Uterus (tissue), 4 donors: ENCODE results near the gene GBP6. TPM values are rescaled to one million over a fixed set of nuclear protein-coding genes. Genes with fewer than 3 reads are reported as not detected.
"Not testable (repeated sequence)": the region's sequence is repeated elsewhere in the genome, so short reads cannot be mapped to it uniquely, and the experiment has no call there.

Experiments
- DNase-seq, 2 donors: peaks; one replicate each; pipeline ENCODE4 v3.0.0-alpha.2; 2019 to 2020
- H3K27ac ChIP-seq, 2 donors: fragments of 200-600 bp; sonication (generic); 1 replicate in 1 of 2; 2 replicates in 1 of 2; pipeline ENCODE4 v1.5.1; 2016 to 2018
- H3K27me3 ChIP-seq, 2 donors: fragments of 200-600 bp; sonication (generic); one replicate each; pipeline ENCODE4 v1.5.1; 2018 to 2019; ENCODE audit warnings: control low read depth in 1 of 2
- H3K36me3 ChIP-seq, 2 donors: fragments of 200-600 bp; sonication (generic); one replicate each; pipeline ENCODE4 v1.5.1; 2019; ENCODE audit warnings: control low read depth in 1 of 2
- H3K4me1 ChIP-seq, 2 donors: fragments of 200-600 bp; sonication (generic); one replicate each; pipeline ENCODE4 v1.5.1; 2018 to 2019; ENCODE audit warnings: control low read depth in 1 of 2
- H3K4me3 ChIP-seq, 2 donors: fragments of 200-600 bp; sonication (generic); 1 replicate in 1 of 2; 2 replicates in 1 of 2; pipeline ENCODE4 v1.5.1; 2018 to 2019; ENCODE audit warnings: mild to moderate bottlenecking in 1 of 2
- H3K9me3 ChIP-seq, 2 donors: fragments of 200-600 bp; sonication (generic); one replicate each; pipeline ENCODE4 v1.5.1; 2019; ENCODE audit warnings: control low read depth in 1 of 2
- CTCF ChIP-seq, 4 experiments: fragments of 200-600 bp in 2 of 4; fragments of 450-650 bp in 2 of 4; sonication (generic) in 2 of 4; IDR thresholded peaks; one replicate each; pipeline ENCODE4 v1.5.1; 2016 to 2019; ENCODE audit warnings: antibody characterized with exemption in 4 of 4, mild to moderate bottlenecking in 2 of 4, moderate library complexity in 1 of 4
- POLR2A ChIP-seq, 2 donors: fragments of 450-650 bp; IDR thresholded peaks; one replicate each; pipeline ENCODE4 v1.6.1; 2016; ENCODE audit warnings: antibody characterized with exemption in 2 of 2, mild to moderate bottlenecking in 1 of 2, moderate library complexity in 1 of 2
- intact Hi-C: fragments of 100-400 bp; cut with DNase I; formaldehyde crosslinking; loops from one replicate; pipeline ENCODE4 v1.15.1; 2023; ENCODE audit warnings: low total_unique reads
- total RNA-seq, 4 donors: library from RNA; depleted of rRNA in 3 of 4; stranded (reverse); fragments of >200 nt in 3 of 4; gene quantifications; one replicate each; pipeline versions ENCODE4 v1.1.0 to v1.2.4, GENCODE V29; 2014 to 2023
- donor health status: DM: yes; HTN: yes; CAD: no.

GBP6 gene
- total RNA-seq, 4 donors from 2014 or later = not detected

GRCh38 chr1:89405275-89405929 is 41.5 kb downstream of the GBP6 start:
- Histone ChIP-seq H3K4me1 (no peaks in the 10 kb centered on the region), H3K36me3 (no peaks in the 10 kb centered on the region), H3K27me3 (no peaks in the 10 kb centered on the region), H3K9me3 (no peaks in the 10 kb centered on the region), H3K27ac (no peak overlapping the region), H3K4me3 (no peak overlapping the region)
- intact Hi-C loops = no loop called here
- no peak for TF ChIP-seq POLR2A (IDR thresholded peaks at IDR 0.05)
- TF ChIP-seq CTCF (IDR thresholded peaks at IDR 0.05) = no peak
- DNase-seq = no peak

- no peaks in the 10 kb centered on the region for H3K4me1 ChIP-seq
- no peaks in the 10 kb centered on the region for H3K27me3 ChIP-seq
- no peaks in the 10 kb centered on the region for H3K9me3 ChIP-seq
- no peak for TF ChIP-seq POLR2A (IDR thresholded peaks at IDR 0.05)
- no peak for TF ChIP-seq CTCF (IDR thresholded peaks at IDR 0.05)
- peak overlapping the region; percentile 15 to 40 for H3K4me3 ChIP-seq
- intact Hi-C loops = no loop called here
- DNase-seq = no peak
- H3K36me3 ChIP-seq = no peaks in the 10 kb centered on the region
- peak overlapping the region; percentile 76 to 82 for H3K27ac ChIP-seq
Measured at GRCh38 chr1:89407360-89407759, 43.5 kb downstream of the GBP6 start.

- not testable (repeated sequence) for H3K9me3 ChIP-seq
Measured at GRCh38 chr1:89407768-89408167, 43.9 kb downstream of the GBP6 start.

GRCh38 chr1:89425056-89425455 is 61.2 kb downstream of the GBP6 start:
- Histone ChIP-seq H3K4me3 (no peak overlapping the region), H3K4me1 (no peaks in the 10 kb centered on the region), H3K27me3 (no peaks in the 10 kb centered on the region), H3K36me3 (no peaks in the 10 kb centered on the region), H3K9me3 (no peaks in the 10 kb centered on the region), H3K27ac (no peak overlapping the region)
- no peak for DNase-seq
- intact Hi-C loops = no loop called here
- TF ChIP-seq POLR2A (IDR thresholded peaks at IDR 0.05) (no peak), CTCF (IDR thresholded peaks at IDR 0.05) (no peak)

More at GRCh38 chr1:89407768-89408167, 43.9 kb downstream of the GBP6 start:
- H3K27me3 ChIP-seq, DNase-seq, intact Hi-C loops, H3K4me1 ChIP-seq, H3K36me3 ChIP-seq: not testable (repeated sequence)
- peak overlapping the region; percentile 76 to 82 for H3K27ac ChIP-seq
- peak overlapping the region; percentile 15 to 40 for H3K4me3 ChIP-seq

GRCh38 chr1:89429062-89429461 is 65.2 kb downstream of the GBP6 start:
- intact Hi-C loops = no loop called here
- H3K36me3 ChIP-seq = no peaks in the 10 kb centered on the region
- no peaks in the 10 kb centered on the region for H3K4me1 ChIP-seq
- no peak for DNase-seq
- TF ChIP-seq POLR2A (IDR thresholded peaks at IDR 0.05) = no peak
- TF ChIP-seq CTCF (IDR thresholded peaks at IDR 0.05) = no peak
- no peaks in the 10 kb centered on the region for H3K27me3 ChIP-seq
- H3K4me3 ChIP-seq = no peak overlapping the region
- H3K9me3 ChIP-seq = no peaks in the 10 kb centered on the region
- H3K27ac ChIP-seq = no peak overlapping the region

- intact Hi-C loops, H3K36me3 ChIP-seq, H3K4me1 ChIP-seq: not testable (repeated sequence)
Measured at GRCh38 chr1:89429681-89430080, 65.8 kb downstream of the GBP6 start.

More at GRCh38 chr1:89429681-89430080, 65.8 kb downstream of the GBP6 start:
- H3K27me3 ChIP-seq, H3K9me3 ChIP-seq, DNase-seq, H3K4me3 ChIP-seq, H3K27ac ChIP-seq: not testable (repeated sequence)
